NK-92 treated with Interleukin-12 subunit alpha and Interleukin-12 subunit beta, amount 100 ng/mL, for 24 hours (cell line): Measurements from ENCODE around the gene KRT9.
"Not testable (repeated sequence)": the region's sequence is repeated elsewhere in the genome, so short reads cannot be mapped to it uniquely, and the experiment has no call there.

Source experiments
- DNase-seq: peaks from one replicate; lab custom pipeline; 2025; lab: John Stamatoyannopoulos, UW

The KRT9 gene

GRCh38 chr17:41579484-41580243, 7.8 kb upstream of the KRT9 start:
- peak; percentile 13 for DNase-seq

GRCh38 chr17:41578971-41579370, 7.1 kb upstream of the KRT9 start:
- DNase-seq, result no peak

- DNase-seq, result no peak
Observed at GRCh38 chr17:41578538-41578937, 6.7 kb upstream of the KRT9 start.

DNA sequence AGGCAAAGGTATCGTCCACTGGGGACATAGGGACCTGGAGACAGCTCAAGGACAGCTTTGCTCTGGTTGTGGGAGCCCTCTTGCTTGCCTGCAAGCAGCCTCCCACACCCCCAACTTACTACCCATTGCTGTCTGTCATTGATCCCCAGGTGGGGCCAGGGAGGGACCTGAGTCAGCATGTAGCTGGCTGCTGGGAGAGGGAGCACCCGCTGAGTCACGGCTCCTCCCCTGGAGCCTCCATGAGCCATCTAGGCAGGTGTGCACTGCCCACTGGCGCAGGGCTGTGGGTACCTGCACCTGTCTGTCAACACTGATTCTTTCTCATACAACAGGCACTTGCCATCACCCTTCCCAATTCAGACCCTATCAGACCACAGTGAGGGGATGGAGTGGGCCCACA, 4.9 kb upstream of the KRT9 start:
- DNase-seq, result not testable (repeated sequence)

DNA sequence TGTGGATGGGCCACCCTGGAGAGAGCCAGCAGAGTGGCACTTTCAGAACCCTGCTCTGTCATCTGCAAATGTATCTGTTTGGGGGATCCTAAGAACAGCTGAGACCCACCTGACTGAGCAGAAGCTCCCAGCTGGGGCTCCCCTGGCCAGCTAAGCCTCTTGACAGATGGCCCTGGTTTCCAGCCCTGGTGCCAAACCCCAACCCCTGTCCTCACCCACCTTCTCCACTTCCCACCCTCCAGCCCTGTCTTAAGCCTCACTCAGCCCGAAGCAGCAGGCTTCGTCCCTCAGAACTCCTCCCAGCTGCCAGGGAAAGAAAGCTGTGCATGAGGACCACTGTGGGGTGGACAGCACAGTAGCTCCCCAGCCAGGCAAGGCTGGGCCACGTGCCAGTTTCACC, 3.5 kb upstream of the KRT9 start:
- DNase-seq, result no peak

GRCh38 chr17:41567317-41567716, 4.5 kb downstream of the KRT9 start:
- DNase-seq, result no peak

DNA sequence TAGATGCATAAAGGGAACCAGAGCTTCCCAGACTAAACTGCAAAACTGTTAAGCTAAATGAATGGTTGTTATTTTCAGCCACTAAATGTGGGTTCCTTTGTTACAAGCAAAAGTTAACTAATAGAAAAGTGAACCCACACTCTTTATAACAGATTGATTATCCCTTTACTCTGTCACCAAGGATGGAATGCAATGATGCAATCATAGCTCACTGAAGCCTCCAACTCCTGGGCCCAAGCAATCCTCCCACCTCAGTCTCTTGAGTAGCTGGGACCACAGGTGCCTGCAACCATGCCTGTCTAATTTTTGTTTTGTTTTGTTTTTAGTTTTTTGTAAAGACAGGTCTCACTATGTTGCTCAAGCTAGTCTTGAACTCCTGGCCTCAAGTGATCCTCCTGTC, 6.5 kb downstream of the KRT9 start:
- no peak for DNase-seq

GRCh38 chr17:41563607-41564170, 8.2 kb downstream of the KRT9 start:
- DNase-seq, result no peak

- DNase-seq, result no peak
Observed at GRCh38 chr17:41561554-41561953, 10.3 kb downstream of the KRT9 start.

DNA sequence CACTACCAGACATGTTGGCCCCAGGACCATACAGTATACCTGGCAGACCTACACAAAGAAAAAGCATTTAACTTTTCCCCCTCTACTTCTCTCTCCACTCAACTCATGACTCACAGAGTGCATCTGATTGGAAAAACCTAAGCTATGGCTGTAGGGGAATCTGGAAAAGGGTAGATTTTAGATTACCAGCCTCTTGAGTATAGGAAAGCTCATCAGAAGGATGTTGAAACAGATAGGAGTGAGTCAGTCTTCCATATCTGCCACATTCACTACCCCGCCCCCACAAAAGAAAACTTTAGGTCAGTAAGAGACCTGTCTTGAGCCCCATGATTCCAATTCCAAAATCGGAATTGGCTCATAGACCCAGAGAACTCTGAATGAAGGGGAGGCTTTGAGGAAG, 12.3 kb downstream of the KRT9 start:
- no peak for DNase-seq

- DNase-seq, result no peak
Observed at GRCh38 chr17:41556931-41557330, 14.9 kb downstream of the KRT9 start.

GRCh38 chr17:41556306-41556705, 15.6 kb downstream of the KRT9 start:
- DNase-seq, result no peak

DNA sequence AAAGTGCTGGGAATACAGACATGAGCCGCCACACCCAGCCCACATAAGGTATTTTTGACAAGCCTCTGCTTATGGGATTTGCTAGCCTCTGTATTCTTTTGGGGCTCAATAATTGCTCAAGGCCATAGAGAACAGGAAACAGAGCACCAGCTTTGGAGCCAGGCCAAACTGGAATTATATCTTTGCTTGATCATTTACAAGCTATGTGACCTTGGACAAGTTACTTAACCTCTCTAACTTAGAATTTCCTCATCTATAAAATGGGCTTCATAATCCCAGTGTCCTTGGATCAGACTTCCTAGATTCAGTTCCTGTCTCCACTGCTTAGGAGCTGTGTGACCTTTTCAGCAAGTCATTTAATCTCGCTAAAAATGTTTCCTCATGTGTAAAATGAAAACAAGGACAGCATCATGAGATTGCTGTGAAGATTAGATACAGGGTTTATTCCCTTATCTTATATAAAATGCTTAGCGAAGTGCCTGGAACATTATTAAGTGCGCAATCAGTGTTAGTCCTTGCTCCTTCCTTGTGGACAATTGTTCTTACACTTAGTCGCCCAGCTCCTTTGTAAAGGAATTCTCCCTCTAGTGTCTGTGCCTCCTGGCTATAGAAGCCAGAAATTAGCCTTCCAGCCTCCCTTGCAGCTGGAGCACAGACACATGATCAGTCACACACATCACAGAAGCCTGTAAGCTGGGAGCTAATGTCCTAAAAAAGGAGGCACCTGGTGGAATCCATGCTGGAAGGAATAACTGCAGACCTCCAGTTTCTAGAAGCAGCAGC, 16.6 kb downstream of the KRT9 start:
- DNase-seq, result no peak

GRCh38 chr17:41553987-41554680, 17.7 kb downstream of the KRT9 start:
- DNase-seq, result no peak

DNA sequence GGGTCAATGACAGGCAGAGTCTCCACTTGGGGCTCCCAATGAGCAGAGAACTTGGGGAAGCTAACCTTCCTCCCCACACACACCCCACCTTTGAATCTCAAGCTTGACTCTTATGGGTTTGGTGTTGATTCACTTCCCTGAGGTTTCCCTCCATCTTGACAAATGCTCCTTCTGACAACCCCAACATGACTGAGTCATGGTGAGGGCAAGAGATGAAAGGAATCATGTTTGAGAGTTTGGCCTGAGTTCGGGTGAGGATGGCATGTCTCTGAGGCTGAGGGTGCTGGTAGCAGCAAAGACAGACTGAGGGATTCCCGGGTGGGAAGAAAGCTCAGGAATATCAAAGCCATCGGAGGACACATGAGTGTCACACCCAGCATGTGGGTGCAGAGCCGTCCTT, 18.7 kb downstream of the KRT9 start:
- no peak for DNase-seq

DNA sequence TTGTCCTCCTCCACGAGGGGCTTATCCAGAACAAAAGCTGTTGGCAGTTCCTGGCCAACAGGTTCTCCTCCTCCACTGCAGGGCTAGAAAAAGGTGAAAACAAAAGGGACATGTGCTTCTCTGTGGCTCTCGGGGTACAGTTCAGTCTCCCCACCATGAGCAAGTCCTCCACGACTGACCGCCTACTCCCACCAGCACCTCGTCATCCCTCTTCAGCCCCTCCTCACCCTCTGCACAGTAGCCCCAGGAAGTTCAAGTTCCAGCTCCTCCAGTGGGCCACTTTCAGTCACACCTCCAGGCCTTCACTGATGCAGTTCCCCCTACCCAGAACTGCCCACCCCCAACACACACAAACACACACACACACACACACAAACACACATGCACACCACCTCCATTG, 19.4 kb downstream of the KRT9 start:
- no peak for DNase-seq

DNA sequence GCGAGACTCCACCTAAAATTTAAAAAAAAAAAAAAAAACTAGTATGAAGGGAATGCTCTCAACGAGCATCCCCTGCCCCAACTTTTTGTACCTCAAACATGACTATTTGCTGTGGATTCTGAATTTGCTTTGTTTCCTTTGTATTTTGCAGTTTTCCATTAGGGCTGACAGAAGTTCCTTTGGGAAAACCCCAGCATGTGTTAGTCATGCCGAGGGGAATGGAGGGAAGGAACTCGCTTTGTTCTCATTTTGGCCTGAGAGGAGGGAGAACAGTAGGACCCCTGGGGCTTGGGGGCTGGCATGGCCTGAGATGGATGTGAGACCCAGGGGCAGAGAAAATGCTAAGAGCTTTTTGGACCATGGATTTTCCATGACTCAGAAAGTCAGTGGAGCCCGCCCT, 20.5 kb downstream of the KRT9 start:
- no peak for DNase-seq

DNA sequence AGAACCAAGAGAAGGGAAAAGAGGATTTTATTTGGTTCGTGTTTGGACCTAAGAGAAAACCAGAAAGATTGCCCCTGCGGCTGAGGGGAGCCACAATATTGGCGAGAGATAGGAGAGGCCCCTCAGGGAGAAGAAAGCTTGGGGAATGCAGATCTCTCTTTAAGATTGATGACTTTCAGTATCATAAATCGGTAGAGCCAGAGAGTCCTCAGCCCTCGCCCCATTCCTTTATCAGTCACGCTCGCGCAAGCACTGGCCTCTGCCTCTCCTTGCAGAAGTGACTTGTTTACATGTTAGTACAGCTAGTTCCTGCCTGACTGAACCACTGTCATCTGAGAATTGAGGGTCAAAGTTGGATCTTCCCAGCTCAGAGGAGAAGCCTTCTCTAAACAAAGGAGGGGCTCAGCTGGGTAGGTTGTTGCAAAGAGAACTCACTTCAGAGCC, 22.2 kb downstream of the KRT9 start:
- no peak for DNase-seq

- DNase-seq, result peak; percentile 41
Observed at GRCh38 chr17:41548844-41549595, 22.8 kb downstream of the KRT9 start.

- DNase-seq, result peak; percentile 36
Observed at GRCh38 chr17:41547921-41548843, 23.7 kb downstream of the KRT9 start.

GRCh38 chr17:41547378-41547841, 24.4 kb downstream of the KRT9 start:
- no peak for DNase-seq
